GM18858 (cell line): ENCODE data around the gene OPN1MW2.
"Not testable (repeated sequence)": the region's sequence is repeated elsewhere in the genome, so short reads cannot be mapped to it uniquely, and the experiment has no call there.

Source experiments
- ATAC-seq: cut with Tn5 transposase; IDR thresholded peaks from one replicate; pipeline ENCODE4 v1.9.1; 2021; ENCODE audit not compliant: unreplicated experiment

Gene OPN1MW2

GRCh38 chrX:154219456-154219855 lies at the start of gene OPN1MW2:
Gene OPN1MW2, plus strand, starts transcription at chrX:154219756. Its CDS starts 60 bp downstream, at chrX:154219816.
- ATAC-seq, result not testable (repeated sequence)

GRCh38 chrX:154172535-154172943 lies 47.0 kb upstream of the OPN1MW2 start:
- not testable (repeated sequence) for ATAC-seq

- not testable (repeated sequence) for ATAC-seq
Measured at GRCh38 chrX:154174356-154174755, 45.2 kb upstream of the OPN1MW2 start.

- ATAC-seq, result not testable (repeated sequence)
Measured at GRCh38 chrX:154182296-154182695, 37.3 kb upstream of the OPN1MW2 start, which contains the start of gene OPN1MW. Gene OPN1MW, plus strand, starts transcription at chrX:154182596. Its CDS starts 82 bp downstream, at chrX:154182678.

- not testable (repeated sequence) for ATAC-seq
Measured at GRCh38 chrX:154183794-154184193, 35.8 kb upstream of the OPN1MW2 start.

- ATAC-seq, result not testable (repeated sequence)
Measured at GRCh38 chrX:154192846-154193245, 26.7 kb upstream of the OPN1MW2 start.

- not testable (repeated sequence) for ATAC-seq
Measured at GRCh38 chrX:154194316-154194715, 25.2 kb upstream of the OPN1MW2 start.

- ATAC-seq, result not testable (repeated sequence)
Measured at GRCh38 chrX:154196466-154196865, 23.1 kb upstream of the OPN1MW2 start.

- peak; percentile 86 for ATAC-seq
Measured at GRCh38 chrX:154209670-154210418, 9.7 kb upstream of the OPN1MW2 start.

GRCh38 chrX:154211057-154211456 lies 8.5 kb upstream of the OPN1MW2 start:
- not testable (repeated sequence) for ATAC-seq

GRCh38 chrX:154211499-154211898 lies 8.1 kb upstream of the OPN1MW2 start:
- not testable (repeated sequence) for ATAC-seq

GRCh38 chrX:154225292-154225691 lies 5.7 kb downstream of the OPN1MW2 start:
- not testable (repeated sequence) for ATAC-seq

GRCh38 chrX:154226706-154227105 lies 7.2 kb downstream of the OPN1MW2 start:
- not testable (repeated sequence) for ATAC-seq

GRCh38 chrX:154231443-154231842 lies 11.9 kb downstream of the OPN1MW2 start:
- not testable (repeated sequence) for ATAC-seq

- ATAC-seq, result not testable (repeated sequence)
Measured at GRCh38 chrX:154233620-154234019, 14.1 kb downstream of the OPN1MW2 start.

- ATAC-seq, result not testable (repeated sequence)
Measured at GRCh38 chrX:154238939-154239559, 19.5 kb downstream of the OPN1MW2 start.

GRCh38 chrX:154239982-154240503 lies 20.5 kb downstream of the OPN1MW2 start:
- ATAC-seq, result not testable (repeated sequence)

GRCh38 chrX:154247377-154248045 lies 28.0 kb downstream of the OPN1MW2 start:
- ATAC-seq, result not testable (repeated sequence)

- ATAC-seq, result not testable (repeated sequence)
Measured at GRCh38 chrX:154248076-154248475, 28.5 kb downstream of the OPN1MW2 start.

GRCh38 chrX:154257282-154257681 lies 37.7 kb downstream of the OPN1MW2 start, which contains the start of gene OPN1MW3:
Gene OPN1MW3, plus strand, starts transcription at chrX:154257582. Its CDS starts 38 bp downstream, at chrX:154257620.
- not testable (repeated sequence) for ATAC-seq

- not testable (repeated sequence) for ATAC-seq
Measured at GRCh38 chrX:154258711-154259110, 39.2 kb downstream of the OPN1MW2 start.
